GM23338 (cell line): Measurements from ENCODE around the gene MYLK3.

Source experiments
- EZH2 ChIP-seq: fragments of 200-600 bp; sonication (generic); IDR thresholded peaks from one replicate; pipeline ENCODE4 v1.8.0; 2017; ENCODE audit warnings: antibody characterized with exemption, mild to moderate bottlenecking, low read depth; ENCODE audit not compliant: unreplicated experiment
- TF ChIP-seq, protein P1 (sequence below), 2 experiments: fragments of 200-600 bp in 1 of 2; sonication (generic) in 1 of 2; conservative IDR thresholded peaks; 2 replicates each; pipeline versions ENCODE4 v1.5.1 to v1.6.1; 2016 to 2017; ENCODE audit warnings: antibody characterized with exemption in 2 of 2, low read depth in 2 of 2, mild to moderate bottlenecking in 2 of 2, moderate library complexity in 1 of 2

DNA sequence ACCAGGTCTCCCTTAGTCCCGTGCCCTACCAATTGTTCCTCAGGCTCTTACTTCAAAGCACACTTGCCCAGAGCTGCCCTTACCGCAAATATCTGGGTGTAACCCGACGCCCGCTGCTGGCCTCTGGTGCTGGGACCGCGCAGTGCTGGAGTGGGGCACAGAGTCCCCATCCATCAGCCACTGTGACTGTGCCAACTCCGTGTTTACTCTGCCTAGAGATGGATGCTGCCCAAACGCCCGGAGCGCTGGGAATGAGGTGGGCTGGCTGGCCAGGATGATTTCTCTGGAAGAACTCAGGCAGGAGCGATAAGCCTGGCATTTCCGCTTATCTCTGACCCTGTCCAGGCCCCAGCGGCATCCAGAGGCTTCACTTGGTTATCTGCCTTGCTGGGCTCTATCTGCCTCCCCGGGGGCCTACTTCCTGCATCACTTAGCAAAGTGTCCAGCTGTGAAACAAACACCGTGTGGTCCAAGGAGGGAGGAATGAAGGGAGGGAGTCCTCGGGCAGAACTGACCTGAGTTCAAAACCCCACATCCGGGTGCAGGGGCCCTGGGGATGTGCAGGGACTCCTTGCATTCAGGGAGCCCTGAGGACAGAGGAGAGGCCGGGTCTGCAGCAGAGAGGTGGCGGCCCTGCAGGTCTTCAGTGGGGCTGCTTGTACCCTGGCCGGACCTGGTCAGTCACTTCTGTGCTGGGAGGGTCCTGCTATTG, 9.4 kb upstream of the MYLK3 start:
- TF ChIP-seq, protein P1, sequence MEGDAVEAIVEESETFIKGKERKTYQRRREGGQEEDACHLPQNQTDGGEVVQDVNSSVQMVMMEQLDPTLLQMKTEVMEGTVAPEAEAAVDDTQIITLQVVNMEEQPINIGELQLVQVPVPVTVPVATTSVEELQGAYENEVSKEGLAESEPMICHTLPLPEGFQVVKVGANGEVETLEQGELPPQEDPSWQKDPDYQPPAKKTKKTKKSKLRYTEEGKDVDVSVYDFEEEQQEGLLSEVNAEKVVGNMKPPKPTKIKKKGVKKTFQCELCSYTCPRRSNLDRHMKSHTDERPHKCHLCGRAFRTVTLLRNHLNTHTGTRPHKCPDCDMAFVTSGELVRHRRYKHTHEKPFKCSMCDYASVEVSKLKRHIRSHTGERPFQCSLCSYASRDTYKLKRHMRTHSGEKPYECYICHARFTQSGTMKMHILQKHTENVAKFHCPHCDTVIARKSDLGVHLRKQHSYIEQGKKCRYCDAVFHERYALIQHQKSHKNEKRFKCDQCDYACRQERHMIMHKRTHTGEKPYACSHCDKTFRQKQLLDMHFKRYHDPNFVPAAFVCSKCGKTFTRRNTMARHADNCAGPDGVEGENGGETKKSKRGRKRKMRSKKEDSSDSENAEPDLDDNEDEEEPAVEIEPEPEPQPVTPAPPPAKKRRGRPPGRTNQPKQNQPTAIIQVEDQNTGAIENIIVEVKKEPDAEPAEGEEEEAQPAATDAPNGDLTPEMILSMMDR (conservative IDR thresholded peaks at IDR 0.05; ENCODE audit: low read depth in 2 of 2), result no peak
- no peak for TF ChIP-seq EZH2
